ENCODE results near the gene BDH1.

DNA sequence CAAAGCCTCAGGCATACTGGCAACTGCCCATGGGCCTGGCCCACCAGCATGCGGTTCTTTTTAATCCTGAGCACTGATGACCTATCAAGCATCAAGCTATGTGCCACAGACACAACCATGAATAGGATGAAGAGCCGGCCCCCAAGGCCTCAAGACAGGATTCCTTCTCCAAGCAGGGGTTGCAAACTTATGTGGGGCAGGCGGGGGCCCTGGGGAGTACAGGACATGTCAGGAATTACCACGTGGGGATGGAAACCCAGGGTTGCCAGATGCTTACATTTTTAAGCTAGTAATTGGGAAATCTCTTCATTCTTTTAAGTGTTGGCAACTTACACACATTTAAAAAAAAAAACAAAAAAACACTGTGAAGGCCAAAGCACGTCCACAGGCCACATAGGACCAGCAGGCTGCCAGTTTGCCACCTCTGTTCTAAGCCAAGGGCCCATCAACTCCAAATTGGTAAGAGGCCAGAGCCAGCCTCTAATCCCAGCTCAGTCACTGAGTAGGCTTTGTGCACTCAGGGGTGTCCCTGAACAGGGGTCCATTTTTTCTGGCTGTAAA is 32.8 kb downstream of the BDH1 start:
- TF ChIP-seq POLR2A (IDR thresholded peaks at IDR 0.05), result no peak
- TF ChIP-seq, protein P1, sequence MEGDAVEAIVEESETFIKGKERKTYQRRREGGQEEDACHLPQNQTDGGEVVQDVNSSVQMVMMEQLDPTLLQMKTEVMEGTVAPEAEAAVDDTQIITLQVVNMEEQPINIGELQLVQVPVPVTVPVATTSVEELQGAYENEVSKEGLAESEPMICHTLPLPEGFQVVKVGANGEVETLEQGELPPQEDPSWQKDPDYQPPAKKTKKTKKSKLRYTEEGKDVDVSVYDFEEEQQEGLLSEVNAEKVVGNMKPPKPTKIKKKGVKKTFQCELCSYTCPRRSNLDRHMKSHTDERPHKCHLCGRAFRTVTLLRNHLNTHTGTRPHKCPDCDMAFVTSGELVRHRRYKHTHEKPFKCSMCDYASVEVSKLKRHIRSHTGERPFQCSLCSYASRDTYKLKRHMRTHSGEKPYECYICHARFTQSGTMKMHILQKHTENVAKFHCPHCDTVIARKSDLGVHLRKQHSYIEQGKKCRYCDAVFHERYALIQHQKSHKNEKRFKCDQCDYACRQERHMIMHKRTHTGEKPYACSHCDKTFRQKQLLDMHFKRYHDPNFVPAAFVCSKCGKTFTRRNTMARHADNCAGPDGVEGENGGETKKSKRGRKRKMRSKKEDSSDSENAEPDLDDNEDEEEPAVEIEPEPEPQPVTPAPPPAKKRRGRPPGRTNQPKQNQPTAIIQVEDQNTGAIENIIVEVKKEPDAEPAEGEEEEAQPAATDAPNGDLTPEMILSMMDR (IDR thresholded peaks at IDR 0.05), result no peak
